NCI-H1694 (cell line): Measurements from ENCODE around the gene STARD10.

Experiments
- DNase-seq: peaks from one replicate; lab custom pipeline; 2025; lab: John Stamatoyannopoulos, UW

STARD10 gene

DNA sequence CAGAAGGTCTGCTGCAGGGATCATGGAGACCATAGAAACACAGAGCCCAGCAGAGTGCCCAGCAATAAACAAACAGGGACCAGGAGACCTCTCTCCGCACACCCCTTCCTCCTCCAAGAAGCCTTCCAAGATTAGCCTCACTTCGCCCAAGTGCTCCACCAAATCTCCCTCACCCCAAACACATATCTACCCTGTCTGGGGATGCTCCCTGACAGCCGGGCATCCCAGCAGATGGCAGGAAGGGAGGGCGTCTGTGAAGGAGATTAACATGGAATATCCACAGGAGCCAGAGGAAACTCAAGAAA is 68.2 kb downstream of the STARD10 start:
- DNase-seq: no peak

DNA sequence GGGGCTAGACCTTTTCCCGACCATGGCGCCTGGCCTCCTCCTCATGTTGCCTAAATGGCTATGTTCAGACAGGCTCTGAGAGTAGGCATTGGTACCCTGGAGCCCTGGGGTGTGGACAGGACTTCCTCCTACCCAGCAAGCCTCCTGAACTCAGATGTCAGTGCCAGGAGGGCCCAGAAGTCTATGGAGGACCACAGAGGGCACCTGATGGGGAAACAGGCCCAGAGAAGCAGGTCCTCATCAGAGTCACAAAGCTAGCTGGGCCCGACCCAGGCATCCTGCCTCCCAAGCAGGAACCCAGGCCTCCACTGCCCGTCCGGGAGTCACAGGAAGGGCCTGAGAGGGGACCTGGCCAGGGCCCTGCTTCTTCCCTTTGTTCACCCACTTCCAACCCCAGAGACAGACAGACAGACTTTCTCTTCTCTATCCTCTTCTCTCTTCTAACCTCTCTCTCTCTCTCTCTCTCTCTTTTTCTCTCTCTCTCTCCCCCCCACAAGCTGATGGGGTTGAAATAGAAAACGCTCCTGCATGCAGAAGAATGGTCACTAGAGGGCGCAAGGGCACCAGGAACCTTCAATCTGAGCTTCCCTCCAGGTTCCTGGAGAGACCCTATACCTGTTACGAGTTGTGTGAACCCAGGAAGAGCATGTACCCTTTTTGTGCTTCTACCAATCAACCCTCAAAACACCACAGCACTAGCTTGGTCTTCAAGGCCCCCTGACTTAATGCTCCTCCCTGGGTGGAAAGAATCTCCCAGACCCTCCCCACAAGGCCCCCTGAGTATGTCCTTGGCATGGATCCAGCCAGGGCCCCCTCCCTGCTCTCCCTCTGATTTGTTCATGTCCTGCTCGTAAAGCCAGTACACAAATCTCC is 68.8 kb downstream of the STARD10 start:
- DNase-seq: peak; percentile 79

DNA sequence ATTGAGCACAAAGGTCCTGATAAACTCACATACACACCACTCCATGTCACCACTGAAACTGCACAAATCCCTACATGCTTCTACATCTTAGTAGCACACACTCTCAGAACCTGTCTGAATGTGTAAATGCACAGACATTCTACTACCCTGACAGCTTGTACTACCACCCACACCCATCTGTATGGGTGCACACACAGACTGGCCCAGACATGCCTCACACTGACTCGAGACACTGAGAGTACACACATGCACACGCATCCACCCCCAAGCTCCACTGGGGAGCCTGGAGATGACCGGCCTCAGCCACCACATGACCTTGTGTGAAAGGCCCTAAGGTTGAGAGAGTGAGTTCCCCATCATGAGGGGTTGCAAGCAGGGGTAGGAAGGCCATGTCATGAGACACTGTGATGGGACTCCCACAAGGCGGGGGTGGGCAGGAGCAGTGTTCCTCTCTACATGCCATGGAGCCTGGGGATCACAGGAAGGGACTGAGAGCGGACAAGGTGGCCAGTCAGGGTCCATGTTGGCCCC is 69.8 kb downstream of the STARD10 start:
- no peak for DNase-seq

DNA sequence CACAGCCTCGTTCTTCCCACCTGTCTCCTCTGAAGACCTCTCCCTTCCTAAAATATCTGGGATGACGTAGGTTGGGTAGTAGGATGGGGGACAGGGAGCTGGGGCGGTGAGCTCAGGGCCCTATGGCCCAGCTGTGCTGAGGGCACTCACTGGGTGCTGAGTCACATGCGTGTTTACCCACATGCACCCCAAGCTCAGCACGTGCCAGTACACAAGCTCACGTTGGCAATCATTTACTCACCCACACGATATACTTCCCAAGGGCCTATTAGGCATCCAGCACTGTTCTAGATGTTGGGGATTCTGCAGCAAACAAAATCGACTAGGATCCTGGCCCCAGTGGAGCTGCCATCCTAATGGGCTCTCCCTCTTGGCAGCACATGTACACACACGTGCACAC is 70.3 kb downstream of the STARD10 start:
- no peak for DNase-seq

DNA sequence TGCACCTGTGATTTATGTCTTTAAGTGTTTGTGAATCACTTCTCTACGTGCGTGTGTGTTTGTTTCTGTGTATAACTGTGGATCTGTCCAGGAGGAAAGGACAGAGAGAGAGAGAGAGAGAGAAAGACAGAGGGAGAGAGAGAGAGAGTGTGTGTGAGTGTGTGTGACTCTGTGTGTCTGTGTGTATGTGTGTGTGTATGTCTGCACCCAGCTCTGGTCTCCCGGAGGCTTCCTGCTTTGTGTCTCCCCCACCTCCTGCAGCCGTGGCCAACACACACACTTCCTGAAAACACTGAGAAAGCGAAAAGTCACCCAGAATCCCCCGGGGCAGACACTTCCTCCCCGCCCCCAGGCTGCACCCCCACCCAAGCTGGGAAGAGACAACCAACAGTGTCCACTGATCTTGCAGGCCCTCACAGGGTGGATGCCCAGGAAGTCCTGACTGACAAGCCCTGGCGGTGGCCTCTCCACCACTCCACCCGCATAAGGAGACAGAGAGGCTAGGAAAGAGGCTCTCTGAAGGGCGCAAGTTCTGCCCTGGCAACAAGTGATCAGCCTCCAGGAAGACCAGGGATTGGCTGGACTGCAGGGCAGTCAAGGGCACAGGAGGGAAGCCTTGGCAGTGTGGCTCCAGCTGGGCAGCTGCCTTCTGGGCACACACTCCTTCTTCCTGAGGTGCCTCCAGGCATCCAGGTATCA is 71.6 kb downstream of the STARD10 start:
- peak; percentile 70 for DNase-seq

DNA sequence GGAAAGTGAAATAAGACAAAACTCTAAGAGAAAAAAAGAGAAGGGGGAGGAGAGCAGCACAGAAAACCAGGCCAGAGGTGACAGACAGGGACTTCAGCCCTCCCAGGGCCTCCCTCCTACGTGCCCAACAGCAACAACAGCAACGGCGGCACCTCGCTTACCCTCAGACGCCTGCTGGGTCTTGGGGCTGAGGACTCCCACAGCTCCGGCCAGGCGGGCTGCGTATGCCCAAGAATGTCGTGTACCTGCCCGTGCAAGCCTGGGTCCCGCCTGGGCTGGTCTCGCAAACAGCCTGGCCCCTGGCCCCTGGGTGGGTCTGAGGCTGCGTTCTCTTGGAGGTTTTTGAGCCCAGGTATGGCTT is 72.2 kb downstream of the STARD10 start:
- no peak for DNase-seq

DNA sequence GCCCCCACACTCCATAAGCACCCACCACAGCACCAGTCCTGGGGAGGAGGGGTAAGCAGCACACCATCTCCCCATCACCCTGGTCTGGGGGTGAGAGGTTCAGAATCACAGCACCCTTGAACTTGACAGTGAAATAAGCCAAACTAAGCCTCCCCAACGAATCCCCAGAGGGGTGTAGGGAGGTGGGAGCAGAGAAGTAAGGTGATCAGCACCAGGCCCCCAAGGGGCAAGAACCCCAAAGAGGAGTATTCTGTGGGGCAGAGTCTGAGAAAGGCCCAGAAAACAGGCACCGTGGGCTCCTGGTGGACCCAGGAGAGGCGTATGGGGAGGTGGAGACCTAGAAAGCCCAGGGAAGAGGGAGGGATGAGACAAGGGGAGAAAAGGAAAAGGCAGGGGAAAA is 72.6 kb downstream of the STARD10 start:
- DNase-seq: no peak

DNA sequence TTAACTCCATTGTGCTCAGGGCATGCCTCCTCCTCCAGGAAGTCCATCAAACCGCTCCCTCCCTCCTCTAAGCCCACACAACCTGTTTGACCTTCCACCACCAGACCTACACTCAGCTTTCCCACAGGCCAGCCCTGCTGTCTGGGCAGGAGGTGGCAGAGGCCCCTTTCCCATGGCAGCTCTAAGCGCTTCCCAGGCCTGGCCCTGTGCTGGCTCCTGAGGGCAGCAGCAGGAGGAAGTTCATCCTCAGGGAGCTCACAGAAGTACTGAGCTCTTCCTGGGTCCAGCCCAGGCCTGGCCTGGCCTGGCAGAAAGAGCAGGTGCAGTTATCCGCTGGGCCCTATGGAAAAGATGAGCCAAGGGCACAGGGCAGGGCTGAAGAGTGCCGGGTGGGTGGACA is 73.1 kb downstream of the STARD10 start:
- DNase-seq: no peak

DNA sequence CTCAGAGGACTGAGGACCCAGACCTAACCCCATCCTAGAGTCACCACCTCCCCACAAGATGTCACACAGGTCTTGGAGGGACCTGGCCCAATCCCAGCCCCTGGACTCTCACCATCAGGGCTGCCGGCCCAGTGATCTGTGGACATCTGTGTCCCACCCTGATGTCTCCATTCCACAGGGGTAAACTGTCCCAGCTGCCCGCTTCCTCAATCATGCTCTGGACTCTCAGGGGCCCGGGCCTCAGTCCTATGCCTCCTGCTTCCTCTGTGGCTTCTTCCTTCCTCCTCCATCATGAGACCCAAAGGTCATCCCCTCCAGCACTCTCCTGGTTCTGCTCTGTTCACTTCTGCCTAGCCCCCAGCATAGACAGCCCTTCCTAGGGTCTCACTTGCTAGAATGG is 73.8 kb downstream of the STARD10 start:
- no peak for DNase-seq

DNA sequence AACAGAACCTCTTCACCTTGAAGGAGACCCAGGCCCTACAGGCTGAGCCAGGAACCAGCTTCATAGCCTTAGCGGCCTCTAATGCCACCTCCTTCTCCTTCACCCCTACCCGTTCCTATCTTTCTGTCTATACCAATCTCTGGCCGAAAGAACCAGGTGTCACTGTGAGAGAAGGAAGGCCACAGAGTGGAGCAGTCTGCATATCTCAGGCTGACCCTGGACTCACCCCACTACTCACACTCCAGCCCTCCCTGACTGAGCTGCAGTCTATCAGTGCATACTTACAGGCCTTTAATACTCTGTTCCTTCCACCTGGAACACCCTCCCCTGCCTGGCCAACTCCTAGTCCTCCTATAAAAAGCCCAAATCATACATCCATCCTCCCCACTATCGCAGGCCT is 74.3 kb downstream of the STARD10 start:
- no peak for DNase-seq

DNA sequence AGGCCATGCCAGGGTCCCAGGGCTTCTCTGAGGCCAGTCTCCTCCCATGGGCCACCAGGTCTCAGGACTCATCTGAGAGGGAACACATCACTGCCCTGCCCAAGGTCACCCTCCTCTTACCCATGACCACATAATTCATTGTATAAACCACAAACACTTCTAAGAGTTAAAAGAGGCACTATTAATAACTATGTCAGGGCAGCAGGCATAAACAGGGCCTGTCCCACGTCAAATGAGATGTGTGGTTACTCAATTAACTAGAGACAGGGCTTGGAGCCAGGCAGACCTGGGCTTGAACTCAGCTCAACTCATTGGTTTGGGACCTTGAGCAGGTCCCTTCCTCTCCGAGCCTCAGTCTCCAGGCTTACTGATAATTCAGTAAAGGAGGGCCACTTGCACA is 74.7 kb downstream of the STARD10 start:
- DNase-seq: no peak

DNA sequence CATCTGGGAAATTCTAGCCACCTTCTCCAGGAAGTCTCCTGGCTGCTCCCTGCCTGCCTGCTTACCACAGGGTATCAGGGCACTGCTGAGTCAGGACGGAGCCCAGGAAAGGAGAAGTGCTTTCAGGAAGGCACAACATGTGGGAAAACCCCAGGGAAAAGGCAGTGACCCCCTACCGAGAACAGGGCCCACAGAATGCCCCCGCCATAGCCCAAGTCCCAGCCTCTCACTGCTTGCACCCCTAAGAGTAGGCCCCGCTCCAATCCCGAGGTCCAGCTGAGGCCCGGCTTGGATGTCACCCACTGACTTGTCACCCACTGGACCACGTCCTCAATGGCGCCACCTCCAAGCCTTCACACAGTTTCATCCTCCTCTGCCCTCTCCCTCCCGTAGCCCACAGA is 75.7 kb downstream of the STARD10 start:
- DNase-seq: no peak

DNA sequence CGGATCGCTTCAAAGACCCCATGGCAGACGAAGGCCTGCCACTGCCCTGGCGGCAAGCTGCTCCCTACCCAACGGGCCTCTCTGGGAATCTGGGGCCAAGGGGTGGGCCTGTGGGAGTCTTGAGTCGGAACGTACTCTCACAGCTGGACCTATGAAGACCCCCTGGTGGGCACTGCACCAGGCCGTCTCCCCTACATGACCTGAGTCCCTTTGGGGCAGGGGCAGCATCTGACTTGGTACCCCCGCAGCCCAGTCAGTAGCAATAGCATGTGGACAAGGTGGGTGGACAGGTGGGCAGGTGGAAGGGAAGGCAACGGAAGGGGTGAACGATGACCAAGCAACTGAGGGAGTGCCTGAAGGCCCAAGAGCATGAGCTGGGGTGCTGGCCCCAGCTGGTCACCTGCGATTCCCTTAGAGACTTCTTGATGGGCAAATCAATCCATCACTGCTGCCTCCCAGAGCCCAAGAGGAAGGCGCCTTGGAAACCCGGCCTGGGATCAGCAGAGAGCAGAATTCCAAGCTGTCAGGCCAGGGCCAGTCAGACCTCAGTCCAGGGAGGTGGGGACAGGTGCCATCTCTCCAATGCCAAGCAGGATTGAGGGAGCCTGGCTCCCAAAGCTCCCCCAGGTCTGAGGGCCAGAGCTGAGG is 76.9 kb downstream of the STARD10 start:
- DNase-seq: no peak

DNA sequence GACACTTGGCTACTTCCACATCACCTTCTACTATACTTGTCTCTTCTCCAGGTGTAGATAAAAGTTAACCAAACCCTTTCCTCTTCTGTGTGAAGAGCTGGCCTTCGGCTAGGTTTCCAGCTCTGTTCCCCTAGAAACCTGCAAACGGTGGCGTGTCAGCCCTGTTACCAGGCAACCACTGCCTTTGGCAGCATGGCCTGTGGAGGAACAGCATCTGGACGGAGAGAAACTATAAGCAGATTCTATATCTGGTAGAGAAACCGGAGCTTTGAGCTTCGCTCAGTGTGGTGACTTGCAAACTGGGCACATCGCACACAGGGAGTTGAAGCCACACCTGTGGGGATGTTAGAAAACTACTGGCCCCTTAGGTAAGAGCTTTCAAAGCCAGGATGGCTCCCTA is 77.6 kb downstream of the STARD10 start:
- DNase-seq: peak; percentile 47

DNA sequence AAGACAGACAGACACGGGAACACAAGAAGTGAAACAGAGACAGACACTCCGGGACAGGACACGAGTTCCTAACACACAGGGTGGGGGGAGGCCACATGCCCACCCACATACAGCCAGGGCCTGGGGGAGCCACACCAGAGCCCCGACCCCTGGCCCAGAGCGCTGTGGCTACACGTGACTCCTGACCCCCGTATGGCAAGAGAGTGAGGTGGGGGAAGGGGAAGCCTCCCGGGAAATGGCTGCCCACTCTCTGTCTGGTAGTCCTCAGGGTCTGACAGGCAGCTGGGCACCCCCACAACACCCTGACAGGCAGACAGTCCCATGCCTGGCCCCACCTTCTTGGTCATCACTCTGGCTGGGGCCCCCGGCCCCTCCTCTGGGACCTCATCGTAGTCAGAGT is 81.0 kb downstream of the STARD10 start:
- DNase-seq: no peak

DNA sequence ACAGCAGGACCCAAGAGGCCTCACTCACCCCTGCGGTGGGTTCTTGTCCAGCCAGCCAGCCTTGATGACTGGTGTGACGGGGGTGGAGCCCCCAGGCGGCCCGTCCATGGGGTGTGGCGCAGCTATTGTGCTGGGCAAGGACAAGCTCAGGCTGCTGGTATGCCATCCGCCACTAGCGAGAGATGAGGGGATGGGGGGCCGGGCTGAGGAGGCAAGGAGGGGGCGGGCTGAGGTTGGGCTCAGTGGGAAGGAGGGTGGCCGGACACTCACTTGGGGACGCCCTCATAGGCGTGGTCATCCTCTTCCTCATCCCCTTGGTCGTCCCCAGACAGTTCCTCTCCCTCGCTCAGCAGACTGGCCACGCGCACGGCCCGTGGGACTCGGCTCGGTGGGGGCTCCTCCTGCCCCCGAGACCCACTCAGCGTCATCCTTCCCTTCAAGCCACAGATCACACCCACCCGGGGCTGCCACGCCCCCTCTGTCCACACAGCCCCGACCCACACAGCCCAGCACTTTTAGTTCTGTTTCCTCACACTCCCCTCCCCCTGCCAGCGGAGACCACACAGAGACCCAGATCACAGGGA is 81.6 kb downstream of the STARD10 start:
- DNase-seq: no peak

DNA sequence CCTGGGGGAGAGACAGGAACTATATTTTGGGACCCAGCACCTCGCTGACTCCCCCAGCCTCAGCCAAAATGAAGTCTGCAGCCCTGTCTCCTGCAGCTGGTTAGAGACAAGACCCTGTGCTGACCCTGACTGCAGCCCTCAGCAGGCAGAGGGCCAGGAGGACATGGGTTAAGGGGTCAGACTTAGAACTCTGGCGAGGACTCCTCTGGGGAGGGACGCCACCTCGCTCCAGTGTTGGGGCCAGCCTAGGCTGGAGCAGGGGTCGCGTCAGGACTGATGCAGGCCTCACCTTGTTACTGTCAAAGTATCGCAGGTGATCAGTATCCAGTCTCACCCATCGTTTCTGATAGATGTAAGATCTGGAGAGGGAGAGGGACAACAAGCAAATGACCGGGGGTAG is 82.7 kb downstream of the STARD10 start:
- DNase-seq: no peak

DNA sequence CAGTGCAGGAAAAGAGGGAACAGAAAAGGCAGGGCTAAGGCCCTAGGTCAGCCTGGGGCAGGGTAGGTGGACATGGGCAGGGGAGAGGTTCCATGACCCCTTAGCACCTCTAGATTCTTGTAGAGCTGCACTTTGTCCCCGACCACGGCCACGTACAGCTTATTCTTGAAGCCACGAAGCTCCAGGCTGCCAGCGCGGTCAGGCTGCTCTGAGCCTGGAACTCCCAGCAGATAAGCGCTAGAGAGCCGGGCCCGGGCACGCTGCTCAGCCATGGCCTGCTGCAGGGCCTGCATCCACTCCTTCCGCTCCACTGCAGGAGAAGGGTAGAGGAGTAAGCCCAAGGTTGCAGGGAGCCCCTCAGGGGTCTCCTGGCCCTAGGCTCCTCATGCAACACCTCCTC is 83.6 kb downstream of the STARD10 start:
- DNase-seq: no peak

DNA sequence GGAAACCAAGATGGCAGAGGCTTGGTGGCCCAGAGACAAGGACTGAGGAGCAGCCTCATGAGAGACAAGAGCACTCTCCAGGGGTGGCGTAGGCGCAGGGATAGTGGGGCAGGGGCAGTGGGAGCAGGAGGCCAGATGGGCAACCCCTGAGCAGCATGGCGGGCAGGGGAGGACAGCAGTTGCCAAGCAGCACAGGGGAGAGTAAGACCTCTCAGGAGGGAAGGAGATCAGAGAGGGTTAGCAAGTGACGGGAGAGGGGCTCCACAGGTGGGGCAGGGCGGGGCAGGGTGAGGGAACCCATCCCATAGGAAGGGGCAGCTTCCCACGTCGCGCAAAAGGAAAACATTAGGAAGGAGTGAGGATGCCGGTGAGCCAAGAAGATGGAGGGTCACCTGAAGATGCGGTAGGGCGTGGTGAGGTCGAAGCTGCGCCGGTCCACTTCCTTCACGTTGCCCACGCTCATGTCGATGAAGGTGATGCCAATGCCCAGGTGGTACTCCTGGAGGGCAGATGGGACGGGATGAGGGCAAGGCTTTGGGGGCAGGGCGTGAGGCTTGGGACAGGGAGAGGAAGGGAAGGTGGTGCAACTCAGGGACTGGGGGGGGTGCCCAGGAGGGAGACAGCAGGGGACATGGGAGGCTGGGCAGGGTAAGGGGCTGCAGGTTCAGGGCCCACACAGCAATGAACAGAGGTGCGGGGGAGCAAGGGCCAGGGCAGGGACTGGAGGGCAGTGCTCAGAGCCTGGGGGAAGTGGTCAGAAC is 84.2 kb downstream of the STARD10 start:
- no peak for DNase-seq

DNA sequence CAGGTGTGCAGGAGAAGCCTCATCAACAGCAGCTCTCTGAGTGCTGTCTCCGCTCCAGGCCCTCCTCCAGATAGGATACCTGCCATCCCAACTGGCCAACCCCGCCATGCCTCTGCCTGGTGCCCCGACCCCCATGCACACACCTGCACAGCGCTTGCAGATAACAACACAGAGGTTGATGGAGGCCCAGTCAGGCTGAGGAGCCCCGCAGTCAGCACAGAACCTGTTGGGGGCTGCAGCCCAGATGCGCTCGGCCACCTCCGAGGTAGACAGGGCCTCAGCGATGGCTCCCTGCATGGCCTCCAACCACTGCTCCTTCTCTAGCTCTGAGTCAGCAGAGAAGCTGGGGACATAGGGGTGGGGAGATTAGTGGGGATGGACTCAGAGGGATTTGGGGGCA is 86.8 kb downstream of the STARD10 start:
- no peak for DNase-seq

DNA sequence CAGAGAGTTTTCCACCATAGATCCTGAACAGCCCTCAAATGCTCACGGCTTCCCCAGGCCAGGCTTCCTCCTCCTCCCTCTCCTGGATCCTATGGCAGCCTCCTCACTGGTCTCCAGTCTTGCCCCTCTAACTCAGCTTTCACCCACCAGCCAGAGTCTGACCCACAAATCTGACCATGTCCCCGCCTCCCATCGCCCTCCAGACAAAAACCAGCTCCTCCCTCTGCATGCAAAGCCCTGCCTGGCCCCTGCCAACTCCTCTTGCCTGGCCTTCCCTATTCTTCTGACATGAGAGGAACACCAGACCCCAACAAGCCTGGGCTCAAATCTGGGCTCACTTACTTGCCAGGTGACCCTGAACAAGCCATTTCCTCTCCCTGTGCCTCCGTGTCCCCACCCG is 87.3 kb downstream of the STARD10 start:
- no peak for DNase-seq
